Activated CD4-positive, alpha-beta T cell treated with anti-CD3 and anti-CD28 coated beads, Interleukin-2, amount 10 ng/mL, durations not matched to agents 7 days and 5 days (primary cell): ENCODE data around the gene GALNTL6. TPM values are rescaled to one million over a fixed set of nuclear protein-coding genes. Genes with fewer than 3 reads are reported as not detected.
"Not testable (repeated sequence)": the region's sequence is repeated elsewhere in the genome, so short reads cannot be mapped to it uniquely, and the experiment has no call there.

Experiments
- CTCF ChIA-PET: fragments of 350-600 bp; sonication (Branson Sonifier 250); formaldehyde crosslinking; loops from one replicate; lab custom pipeline; 2021; ENCODE audit warnings: antibody characterized with exemption; lab: Charles Lee
- POLR2A ChIA-PET: fragments of 350-600 bp; sonication (Branson Sonifier 250); formaldehyde crosslinking; loops from one replicate; lab custom pipeline; 2021; ENCODE audit warnings: antibody characterized with exemption; lab: Charles Lee
- DNase-seq: peaks from one replicate; pipeline ENCODE4 v3.0.0-alpha.2; 2020
- H3K27ac Mint-ChIP-seq: one replicate; pipeline ENCODE4 v1.8.0; 2021; ENCODE audit warnings: mild to moderate bottlenecking, moderate library complexity, mixed read lengths
- H3K27me3 Mint-ChIP-seq: one replicate; pipeline ENCODE4 v1.8.0; 2021; ENCODE audit warnings: mixed read lengths
- H3K36me3 Mint-ChIP-seq: one replicate; pipeline ENCODE4 v1.8.0; 2021; ENCODE audit warnings: low read depth, mixed read lengths
- H3K4me1 Mint-ChIP-seq: one replicate; pipeline ENCODE4 v1.8.0; 2021; ENCODE audit warnings: mixed read lengths
- H3K4me3 Mint-ChIP-seq: one replicate; pipeline ENCODE4 v1.8.0; 2021; ENCODE audit warnings: mild to moderate bottlenecking, moderate library complexity, mixed read lengths
- H3K9me3 Mint-ChIP-seq: one replicate; pipeline ENCODE4 v1.8.0; 2021; ENCODE audit warnings: mixed read lengths
- total RNA-seq, 2 experiments: library from RNA; stranded (reverse); gene quantifications; one replicate each; pipeline ENCODE4 v1.2.3, GENCODE V29; 2021

Gene GALNTL6
- total RNA-seq, 2 experiments from 2014 or later = not detected

DNA sequence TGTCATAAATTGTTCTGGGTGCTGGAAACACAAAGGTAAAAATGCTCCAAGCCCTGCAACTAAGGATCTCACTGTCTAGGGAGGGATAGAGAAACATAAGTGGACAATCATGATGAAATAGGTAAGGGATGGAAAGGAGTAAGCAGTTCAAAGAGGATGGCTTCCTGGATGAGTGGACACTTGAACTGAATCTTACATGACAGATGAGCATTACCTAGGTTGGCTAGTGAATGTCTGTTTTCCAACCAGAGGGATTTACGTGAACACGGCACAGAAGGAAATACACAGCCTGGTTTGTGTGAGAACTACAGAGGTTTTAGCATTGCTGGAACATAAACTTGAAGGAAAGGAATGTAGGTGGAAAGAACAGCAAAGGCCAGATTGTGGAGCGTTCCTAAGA, 1205.2 kb downstream of the GALNTL6 start:
- no peak overlapping the region for H3K27ac Mint-ChIP-seq
- CTCF ChIA-PET = interaction anchor here (0.5 kb wide), 1 partner anchor 403 kb away, joined by 3 read pairs; no protein-coding TSS in a partner anchor

DNA sequence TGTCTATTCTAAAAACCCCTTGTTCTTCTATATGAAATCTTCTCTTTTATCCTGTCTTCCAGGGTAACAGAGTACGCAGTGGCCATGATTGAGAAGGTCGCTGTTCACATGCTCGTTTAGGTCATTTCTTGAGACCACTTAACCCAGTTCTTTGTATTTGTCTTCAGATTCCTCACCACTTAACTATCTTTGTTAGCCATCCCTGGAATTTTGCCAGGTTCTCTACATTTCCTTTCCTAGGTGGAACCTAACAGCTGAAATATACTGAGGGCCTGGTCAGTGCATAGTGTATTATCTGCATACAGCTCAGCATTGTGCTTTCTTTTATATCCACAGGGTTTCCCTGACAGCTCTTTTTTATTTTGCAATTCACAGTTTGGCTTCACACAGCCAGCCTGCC, 1206.5 kb downstream of the GALNTL6 start:
- ChIA-PET POLR2A (no interaction called here), CTCF (no interaction called here)
- no peaks in the 10 kb centered on the region for H3K9me3 Mint-ChIP-seq
- no peak overlapping the region for H3K4me3 Mint-ChIP-seq
- H3K4me1 Mint-ChIP-seq = no peaks in the 10 kb centered on the region
- H3K27ac Mint-ChIP-seq = no peak overlapping the region
- H3K27me3 Mint-ChIP-seq = peaks cover 2% of the 10 kb centered on the region
- no peak for DNase-seq
- H3K36me3 Mint-ChIP-seq = no peaks in the 10 kb centered on the region

More for the DNA sequence above, 1205.2 kb downstream of the GALNTL6 start:
- DNase-seq = no peak
- peaks cover 2% of the 10 kb centered on the region for H3K27me3 Mint-ChIP-seq
- H3K4me1 Mint-ChIP-seq = no peaks in the 10 kb centered on the region
- no peaks in the 10 kb centered on the region for H3K9me3 Mint-ChIP-seq
- H3K36me3 Mint-ChIP-seq = no peaks in the 10 kb centered on the region
- POLR2A ChIA-PET = no interaction called here
- no peak overlapping the region for H3K4me3 Mint-ChIP-seq

DNA sequence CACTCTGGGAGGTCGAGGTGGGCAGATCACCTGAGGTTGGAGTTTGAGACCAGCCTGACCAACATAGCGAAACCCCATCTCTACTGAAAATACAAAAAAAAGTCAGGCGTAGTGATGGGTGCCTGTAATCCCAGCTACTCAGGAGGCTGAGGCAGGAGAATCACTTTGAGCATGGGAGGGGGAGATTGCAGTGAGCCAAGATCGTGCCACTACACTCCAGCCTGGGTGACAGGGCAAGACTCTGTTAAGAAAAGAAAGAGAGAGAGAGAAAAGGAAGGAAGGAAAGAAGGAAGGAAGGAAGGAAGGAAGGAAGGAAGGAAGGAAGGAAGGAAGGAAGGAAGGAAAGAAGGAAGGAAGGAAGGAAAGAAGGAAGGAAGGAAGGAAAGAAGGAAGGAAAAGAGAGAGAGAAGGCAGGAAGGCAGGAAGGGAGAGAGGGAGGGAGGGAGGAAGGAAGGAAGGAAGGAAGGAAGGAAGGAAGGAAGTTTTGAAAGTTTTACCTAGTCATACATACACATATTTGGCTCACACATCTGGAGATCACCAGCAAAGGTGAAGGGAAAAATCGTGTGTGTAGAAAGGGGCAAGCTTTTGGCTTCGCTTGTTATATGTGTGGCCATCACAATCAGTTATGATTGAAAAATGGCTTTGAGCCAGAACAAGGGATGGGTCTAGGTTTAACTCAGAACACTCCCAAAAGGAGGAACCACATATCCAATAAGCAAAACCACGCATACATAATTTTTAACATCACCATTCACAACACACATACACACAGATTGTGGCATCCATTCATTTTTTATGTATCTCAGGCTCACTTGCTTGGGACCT, 1208.8 kb downstream of the GALNTL6 start:
- H3K27ac Mint-ChIP-seq, H3K27me3 Mint-ChIP-seq, POLR2A ChIA-PET, H3K4me3 Mint-ChIP-seq, H3K9me3 Mint-ChIP-seq, H3K36me3 Mint-ChIP-seq, DNase-seq, H3K4me1 Mint-ChIP-seq: not testable (repeated sequence)
- CTCF ChIA-PET = interaction anchor here (1.3 kb wide), 1 partner anchor 236 kb away, joined by 3 read pairs; no protein-coding TSS in a partner anchor

DNA sequence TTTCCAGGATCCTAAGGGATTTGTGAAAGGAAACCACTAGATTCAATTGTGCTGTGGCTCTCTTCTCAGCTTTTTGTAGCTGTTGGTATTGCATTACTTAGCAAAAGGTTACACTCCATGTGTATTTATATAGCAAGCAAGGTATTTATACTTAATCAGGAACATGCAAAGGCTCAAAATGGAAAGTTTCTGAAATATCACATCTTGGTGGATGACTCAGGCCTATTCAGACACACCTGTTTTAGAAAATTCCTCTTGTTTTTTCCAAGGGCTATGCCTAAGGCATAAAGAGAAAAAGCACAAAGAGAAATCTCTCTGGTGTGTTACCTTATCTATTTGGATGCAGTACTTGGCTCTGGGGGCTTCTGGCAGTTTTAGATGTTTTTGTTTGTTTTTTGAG, 1211.0 kb downstream of the GALNTL6 start:
- POLR2A ChIA-PET = no interaction called here

DNA sequence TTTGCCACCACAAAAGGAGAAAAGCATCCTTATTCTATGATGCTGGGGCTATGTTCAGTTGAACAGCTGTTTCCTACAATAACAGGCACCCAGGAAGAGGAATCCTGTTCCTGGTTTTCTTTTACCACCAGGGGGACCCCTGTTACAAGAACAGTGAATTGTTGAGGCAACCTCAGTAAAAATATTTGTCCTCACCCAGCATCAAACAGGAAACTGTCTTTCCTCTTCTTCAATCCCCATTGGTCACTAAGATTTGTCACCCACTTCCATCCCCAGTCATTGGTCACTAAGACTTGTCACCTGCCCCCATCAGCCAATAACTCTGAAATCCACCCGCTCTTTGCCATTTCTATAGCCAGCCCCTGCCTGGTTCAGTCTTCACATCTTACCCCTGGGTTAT, 1211.9 kb downstream of the GALNTL6 start:
- no peak overlapping the region for H3K4me3 Mint-ChIP-seq
- no peaks in the 10 kb centered on the region for H3K9me3 Mint-ChIP-seq
- no peaks in the 10 kb centered on the region for H3K27me3 Mint-ChIP-seq
- peak; percentile 47 for DNase-seq
- CTCF ChIA-PET = no interaction called here
- H3K4me1 Mint-ChIP-seq = peaks cover 4% of the 10 kb centered on the region
- POLR2A ChIA-PET = no interaction called here
- H3K27ac Mint-ChIP-seq = no peak overlapping the region
- H3K36me3 Mint-ChIP-seq = no peaks in the 10 kb centered on the region

More for the DNA sequence above, 1211.0 kb downstream of the GALNTL6 start:
- DNase-seq = no peak
- H3K9me3 Mint-ChIP-seq = no peaks in the 10 kb centered on the region
- peaks cover 4% of the 10 kb centered on the region for H3K4me1 Mint-ChIP-seq
- CTCF ChIA-PET = interaction anchor here (0.8 to 1.6 kb wide), 2 partner anchors 11 to 234 kb away, joined by 3 to 6 read pairs; no protein-coding TSS in a partner anchor
- H3K36me3 Mint-ChIP-seq = no peaks in the 10 kb centered on the region
- H3K27ac Mint-ChIP-seq = no peak overlapping the region
- H3K27me3 Mint-ChIP-seq = no peaks in the 10 kb centered on the region
- no peak overlapping the region for H3K4me3 Mint-ChIP-seq

DNA sequence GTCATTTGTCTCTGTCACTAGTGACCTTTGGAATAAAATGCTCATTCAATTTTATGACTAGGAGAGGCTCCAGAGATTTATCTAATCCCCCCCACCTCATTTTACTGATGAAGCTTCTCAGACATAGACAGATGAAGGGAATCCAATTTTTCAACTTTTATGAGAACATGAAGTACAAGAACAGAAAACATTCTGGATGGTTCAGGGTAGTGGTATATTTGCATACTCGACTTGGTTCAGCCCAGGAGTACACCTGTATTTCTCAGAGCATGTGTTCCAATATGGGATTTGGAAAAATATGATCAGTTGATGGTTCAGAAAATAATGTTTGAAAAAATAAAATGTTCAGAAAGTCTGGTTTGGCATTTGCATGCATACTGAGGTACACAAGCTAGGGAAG, 1224.0 kb downstream of the GALNTL6 start:
- ChIA-PET POLR2A (no interaction called here), CTCF (interaction anchor here (0.9 kb wide), 1 partner anchor 11 kb away, joined by 3 read pairs; no protein-coding TSS in a partner anchor)
- no peaks in the 10 kb centered on the region for H3K4me1 Mint-ChIP-seq
- DNase-seq = no peak
- H3K4me3 Mint-ChIP-seq = no peak overlapping the region
- no peaks in the 10 kb centered on the region for H3K9me3 Mint-ChIP-seq
- H3K36me3 Mint-ChIP-seq = no peaks in the 10 kb centered on the region
- H3K27me3 Mint-ChIP-seq = peaks cover 9% of the 10 kb centered on the region
- no peak overlapping the region for H3K27ac Mint-ChIP-seq

DNA sequence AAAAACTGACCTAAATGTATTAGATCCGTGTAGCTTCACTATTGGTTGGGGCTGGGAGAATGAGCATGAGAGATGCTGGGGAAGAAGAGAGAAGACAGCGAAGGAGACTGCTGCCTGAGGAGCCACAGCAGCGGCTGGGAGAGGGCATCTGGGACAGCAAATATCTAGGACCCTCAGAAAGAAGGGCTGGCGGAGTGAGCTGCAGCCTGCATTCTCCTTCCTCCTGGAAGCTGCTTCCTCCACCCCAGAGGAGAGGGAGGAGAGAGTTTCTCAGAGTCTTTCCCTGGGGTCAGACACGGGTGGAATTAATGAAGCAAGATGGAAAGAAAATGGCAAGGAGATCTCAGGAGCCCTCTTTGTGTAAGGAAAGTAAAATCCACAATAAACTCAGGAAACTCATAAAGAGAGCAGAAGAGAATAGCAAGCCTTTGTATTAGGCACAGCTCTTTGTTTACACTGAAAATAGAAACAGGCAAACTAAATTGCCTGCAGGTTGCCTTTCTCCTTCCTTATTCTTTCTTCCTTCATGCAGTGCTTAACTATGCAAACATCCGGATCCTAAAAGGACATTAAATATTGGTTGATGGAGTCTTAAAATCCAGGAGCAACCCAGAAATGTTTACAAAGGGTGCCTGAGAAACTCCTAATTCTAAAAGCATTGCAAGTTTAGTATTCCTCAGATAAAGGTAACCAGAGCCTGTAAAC, 1225.1 kb downstream of the GALNTL6 start:
- Mint-ChIP-seq H3K4me3 (no peak overlapping the region), H3K27me3 (peaks cover 18% of the 10 kb centered on the region), H3K36me3 (no peaks in the 10 kb centered on the region), H3K4me1 (no peaks in the 10 kb centered on the region), H3K9me3 (no peaks in the 10 kb centered on the region), H3K27ac (no peak overlapping the region)
- no peak for DNase-seq
- POLR2A ChIA-PET = no interaction called here
- CTCF ChIA-PET = interaction anchor here (0.6 to 0.7 kb wide), 2 partner anchors 110 to 1653 kb away, joined by 4 to 5 read pairs; no protein-coding TSS in a partner anchor

DNA sequence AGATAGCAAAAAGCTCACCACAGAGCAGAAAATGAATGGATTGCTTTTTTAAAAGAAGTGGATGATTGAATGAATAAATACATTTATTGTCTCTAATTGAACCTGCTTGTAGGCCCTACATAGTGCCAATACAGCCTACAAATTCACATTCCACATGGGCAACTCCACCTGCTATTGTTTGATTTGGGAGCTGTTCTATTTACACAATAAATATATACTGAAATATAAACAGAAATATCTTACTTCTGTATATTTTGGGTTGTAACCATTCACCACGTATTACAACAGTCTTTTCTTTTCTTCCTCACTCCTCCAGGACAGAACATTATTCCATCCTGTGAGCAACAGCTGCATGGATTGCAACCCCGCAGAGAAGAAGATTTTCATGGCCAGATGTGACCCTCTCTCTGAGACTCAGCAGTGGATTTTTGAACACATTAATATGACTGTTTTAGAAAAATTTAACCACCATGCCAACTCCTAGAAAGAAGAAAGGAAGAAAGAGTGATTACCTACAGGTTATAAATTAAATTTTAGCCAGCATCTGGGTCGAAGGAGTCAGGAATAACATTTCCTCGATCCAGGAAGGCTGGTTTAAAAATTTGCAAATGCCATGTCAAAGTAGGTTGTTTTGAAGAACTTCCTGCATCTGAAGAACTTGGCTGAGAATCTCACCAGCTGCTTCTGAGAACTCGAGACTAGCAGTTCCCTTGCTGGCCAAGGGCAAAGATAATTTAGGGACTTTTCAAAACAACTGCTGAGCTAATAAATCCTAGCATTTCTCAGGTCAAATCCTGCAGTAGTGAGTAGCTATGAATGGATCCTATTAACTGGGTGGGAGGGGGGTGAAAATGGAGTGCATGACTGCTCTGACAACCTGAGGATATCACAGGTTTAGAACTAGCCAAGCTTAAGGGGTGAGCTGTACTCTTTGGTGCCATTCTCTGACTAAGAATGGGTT, 1226.7 kb downstream of the GALNTL6 start:
- ChIA-PET CTCF (no interaction called here), POLR2A (no interaction called here)
- H3K36me3 Mint-ChIP-seq = no peaks in the 10 kb centered on the region
- H3K4me1 Mint-ChIP-seq = no peaks in the 10 kb centered on the region
- no peaks in the 10 kb centered on the region for H3K9me3 Mint-ChIP-seq
- DNase-seq = no peak
- peaks cover 21% of the 10 kb centered on the region for H3K27me3 Mint-ChIP-seq
- no peak overlapping the region for H3K27ac Mint-ChIP-seq
- no peak overlapping the region for H3K4me3 Mint-ChIP-seq

DNA sequence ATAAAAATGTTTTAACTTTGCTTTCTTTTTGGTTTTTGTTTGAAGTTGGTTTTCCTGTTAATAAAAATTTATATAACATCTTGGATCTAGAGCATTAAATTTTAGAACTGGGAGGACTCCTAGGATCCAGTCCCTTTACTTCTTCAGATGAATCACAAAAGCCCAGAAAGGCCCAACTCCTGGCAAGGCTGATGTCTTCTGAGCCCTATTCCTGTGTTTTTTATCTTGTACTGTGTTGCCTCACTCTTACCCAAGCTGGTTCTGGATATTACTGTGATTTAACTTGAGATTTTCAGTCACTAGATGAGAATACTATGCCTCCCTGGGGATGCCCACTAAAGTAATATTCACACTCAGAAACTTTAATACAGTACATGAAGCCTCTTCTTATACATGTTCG, 1228.3 kb downstream of the GALNTL6 start:
- ChIA-PET CTCF (no interaction called here), POLR2A (no interaction called here)
- Mint-ChIP-seq H3K27ac (no peak overlapping the region), H3K4me1 (no peaks in the 10 kb centered on the region), H3K36me3 (no peaks in the 10 kb centered on the region), H3K4me3 (no peak overlapping the region), H3K27me3 (peaks cover 21% of the 10 kb centered on the region), H3K9me3 (no peaks in the 10 kb centered on the region)
- DNase-seq = no peak

DNA sequence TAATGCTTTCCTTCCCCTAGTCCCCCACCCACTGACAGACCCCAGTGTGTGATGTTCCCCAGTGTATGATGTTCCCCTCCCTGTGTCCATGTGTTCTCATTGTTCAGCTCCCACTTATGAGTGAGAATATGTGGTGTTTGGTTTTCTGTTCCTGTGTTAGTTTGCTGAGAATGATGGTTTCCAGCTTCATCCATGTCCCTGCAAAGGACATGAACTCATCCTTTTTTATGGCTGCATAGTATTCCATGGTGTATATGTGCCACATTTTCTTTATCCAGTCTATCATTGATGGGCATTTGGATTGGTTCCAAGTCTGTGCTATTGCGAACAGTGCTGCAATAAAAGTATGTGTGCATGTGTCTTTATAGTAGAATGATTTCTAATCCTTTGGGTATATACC, 1228.9 kb downstream of the GALNTL6 start:
- not testable (repeated sequence) for H3K4me3 Mint-ChIP-seq, DNase-seq

DNA sequence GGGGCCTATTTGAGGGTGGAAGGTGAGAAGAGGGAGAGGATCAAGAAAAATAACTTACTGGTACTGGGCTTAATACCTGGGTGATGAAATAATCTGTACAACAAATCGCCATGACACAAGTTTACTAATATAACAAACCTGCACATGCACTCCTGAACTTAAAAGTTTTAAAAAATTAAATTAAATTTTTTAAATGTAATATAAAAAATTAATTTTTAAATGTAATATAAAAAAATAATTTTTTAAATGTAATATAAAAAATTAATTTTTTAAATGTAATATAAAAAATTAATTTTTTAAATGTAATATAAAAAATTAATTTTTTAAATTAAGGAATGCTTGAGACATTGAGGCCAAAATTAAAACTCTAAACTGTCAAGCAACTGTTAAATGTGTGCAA, 1231.1 kb downstream of the GALNTL6 start:
- Mint-ChIP-seq H3K4me3 (no peak overlapping the region), H3K4me1 (no peaks in the 10 kb centered on the region), H3K9me3 (no peaks in the 10 kb centered on the region), H3K27me3 (peaks cover 17% of the 10 kb centered on the region), H3K27ac (no peak overlapping the region), H3K36me3 (no peaks in the 10 kb centered on the region)
- no peak for DNase-seq
- ChIA-PET POLR2A (no interaction called here), CTCF (no interaction called here)

More for the DNA sequence above, 1228.9 kb downstream of the GALNTL6 start:
- H3K4me1 Mint-ChIP-seq, POLR2A ChIA-PET, CTCF ChIA-PET, H3K36me3 Mint-ChIP-seq, H3K27ac Mint-ChIP-seq, H3K9me3 Mint-ChIP-seq: not testable (repeated sequence)
- H3K27me3 Mint-ChIP-seq = peaks cover 21% of the 10 kb centered on the region

DNA sequence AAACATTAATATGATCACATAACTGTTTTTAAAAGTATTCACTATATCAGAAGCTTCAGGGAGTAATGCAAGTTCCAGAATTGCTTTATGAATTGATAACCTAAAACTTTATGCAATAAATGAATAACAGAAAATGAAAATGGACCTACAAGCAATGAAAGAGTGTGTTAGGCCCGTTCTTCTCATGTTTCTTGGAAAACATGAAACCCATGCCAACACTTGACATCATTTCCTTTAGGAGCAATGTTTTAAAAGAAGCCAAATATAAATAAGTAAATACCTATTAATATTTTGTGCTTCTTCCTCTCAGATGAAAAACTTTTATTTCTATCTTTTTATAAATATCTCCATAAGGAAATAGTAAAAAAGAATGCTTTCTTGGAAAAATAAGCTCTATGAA, 1232.4 kb downstream of the GALNTL6 start:
- no peak for DNase-seq
- Mint-ChIP-seq H3K4me3 (no peak overlapping the region), H3K4me1 (no peaks in the 10 kb centered on the region), H3K27me3 (peaks cover 19% of the 10 kb centered on the region), H3K27ac (no peak overlapping the region), H3K9me3 (no peaks in the 10 kb centered on the region), H3K36me3 (no peaks in the 10 kb centered on the region)
- ChIA-PET CTCF (no interaction called here), POLR2A (no interaction called here)
